Activated CD4-positive, alpha-beta T cell treated with anti-CD3 and anti-CD28 coated beads, Interleukin-2, amount 10 ng/mL, durations not matched to agents 7 days and 5 days (primary cell): ENCODE measurements around the gene PDGFRA. TPM values are rescaled to one million over a fixed set of nuclear protein-coding genes. Genes with fewer than 3 reads are reported as not detected.

Experiments
- CTCF ChIA-PET: fragments of 350-600 bp; sonication (Branson Sonifier 250); formaldehyde crosslinking; loops from one replicate; lab custom pipeline; 2021; ENCODE audit warnings: antibody characterized with exemption; lab: Charles Lee
- POLR2A ChIA-PET: fragments of 350-600 bp; sonication (Branson Sonifier 250); formaldehyde crosslinking; loops from one replicate; lab custom pipeline; 2021; ENCODE audit warnings: antibody characterized with exemption; lab: Charles Lee
- DNase-seq: peaks from one replicate; pipeline ENCODE4 v3.0.0-alpha.2; 2020
- H3K27ac Mint-ChIP-seq: one replicate; pipeline ENCODE4 v1.8.0; 2021; ENCODE audit warnings: mild to moderate bottlenecking, moderate library complexity, mixed read lengths
- H3K27me3 Mint-ChIP-seq: one replicate; pipeline ENCODE4 v1.8.0; 2021; ENCODE audit warnings: mixed read lengths
- H3K36me3 Mint-ChIP-seq: one replicate; pipeline ENCODE4 v1.8.0; 2021; ENCODE audit warnings: low read depth, mixed read lengths
- H3K4me1 Mint-ChIP-seq: one replicate; pipeline ENCODE4 v1.8.0; 2021; ENCODE audit warnings: mixed read lengths
- H3K4me3 Mint-ChIP-seq: one replicate; pipeline ENCODE4 v1.8.0; 2021; ENCODE audit warnings: mild to moderate bottlenecking, moderate library complexity, mixed read lengths
- H3K9me3 Mint-ChIP-seq: one replicate; pipeline ENCODE4 v1.8.0; 2021; ENCODE audit warnings: mixed read lengths
- total RNA-seq, 2 experiments: library from RNA; stranded (reverse); gene quantifications; one replicate each; pipeline ENCODE4 v1.2.3, GENCODE V29; 2021

The PDGFRA gene
- total RNA-seq, 2 experiments from 2014 or later: not detected

DNA sequence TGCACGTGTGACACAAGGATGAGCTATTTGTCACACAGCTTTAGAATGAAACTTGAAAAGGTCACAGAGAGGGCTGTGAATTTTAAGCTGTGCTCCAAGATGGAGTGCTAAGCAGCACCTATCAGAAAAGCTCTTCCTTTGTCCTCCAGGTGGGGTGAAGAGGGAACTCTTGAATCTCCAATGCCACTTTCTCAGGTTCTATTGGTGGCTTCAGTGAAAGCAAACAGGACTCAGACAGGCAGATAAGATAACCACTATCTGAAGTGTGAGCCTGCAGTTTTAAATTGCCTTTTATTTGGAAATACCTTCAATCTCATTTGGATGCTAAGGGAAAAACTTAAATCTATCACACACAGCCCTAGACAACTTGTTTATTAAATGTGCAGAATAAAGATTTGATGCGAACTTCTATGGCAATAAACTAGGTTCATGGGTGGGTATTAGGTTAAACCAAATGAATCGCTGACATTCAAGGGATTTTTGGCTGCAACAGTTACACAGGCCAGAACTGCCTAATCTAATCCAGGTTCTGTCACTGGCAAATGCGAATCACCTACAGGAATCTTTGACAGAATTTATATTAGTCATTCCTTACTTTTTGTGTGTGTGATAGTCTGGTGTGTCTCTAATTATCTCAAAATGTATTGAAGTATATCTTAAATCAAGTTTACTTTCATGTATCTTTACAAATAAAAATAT lies 13.6 kb upstream of the PDGFRA start:
- DNase-seq: no peak
- POLR2A ChIA-PET: no interaction called here
- H3K4me3 Mint-ChIP-seq: no peak overlapping the region

DNA sequence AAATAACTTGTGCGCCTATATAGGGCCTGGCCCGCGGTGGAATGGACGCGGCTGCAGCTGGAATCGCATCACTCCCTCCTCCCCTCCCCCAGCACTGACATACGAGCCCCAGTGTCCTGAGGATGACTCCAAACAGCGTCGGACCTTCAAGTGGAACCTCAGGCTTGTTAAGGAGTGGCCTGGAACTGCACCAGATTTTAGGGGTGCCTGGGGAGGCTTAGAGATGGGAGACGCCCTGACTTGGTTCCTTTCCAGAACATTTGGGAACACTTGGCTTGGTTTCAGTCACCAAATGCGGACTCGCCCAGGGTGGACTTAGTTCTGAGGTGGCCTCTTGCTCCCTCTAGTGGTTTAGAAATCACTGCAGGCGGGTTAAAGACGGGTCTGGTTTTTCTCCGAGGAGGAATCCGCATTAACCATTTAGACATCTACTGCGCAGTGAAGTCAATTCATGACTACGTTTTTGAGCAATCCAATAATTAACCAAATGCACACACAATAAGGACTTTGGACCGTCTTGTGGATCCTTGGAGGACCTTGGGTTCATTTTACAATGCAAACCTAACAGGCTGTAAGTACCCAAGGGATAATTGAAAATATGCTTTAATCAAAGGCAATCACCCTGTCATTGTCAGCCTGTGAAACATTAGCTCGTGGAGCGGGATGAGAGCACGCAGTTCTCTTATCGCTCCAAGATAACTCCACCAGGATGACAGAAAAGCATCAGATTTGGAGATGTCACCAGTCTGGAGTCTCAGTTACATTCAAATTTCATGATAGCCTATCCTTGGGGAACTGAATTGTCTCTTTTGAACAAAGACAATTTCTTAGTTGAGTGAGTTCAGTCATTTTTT lies 11.2 kb upstream of the PDGFRA start:
- no peaks in the 10 kb centered on the region for H3K36me3 Mint-ChIP-seq
- DNase-seq: peak; percentile 65
- POLR2A ChIA-PET: no interaction called here
- peaks cover 28% of the 10 kb centered on the region for H3K27me3 Mint-ChIP-seq
- no peak overlapping the region for H3K27ac Mint-ChIP-seq
- CTCF ChIA-PET: interaction anchor here (0.8 to 2.3 kb wide), 4 partner anchors 15 to 309 kb away, joined by 3 to 7 read pairs (median 4); no protein-coding TSS in a partner anchor
- H3K4me3 Mint-ChIP-seq: no peak overlapping the region
- H3K9me3 Mint-ChIP-seq: no peaks in the 10 kb centered on the region
- H3K4me1 Mint-ChIP-seq: peaks cover 6% of the 10 kb centered on the region

More for the DNA sequence above, 13.6 kb upstream of the PDGFRA start:
- H3K27me3 Mint-ChIP-seq: peaks cover 18% of the 10 kb centered on the region
- peaks cover 6% of the 10 kb centered on the region for H3K4me1 Mint-ChIP-seq
- H3K27ac Mint-ChIP-seq: no peak overlapping the region
- no peaks in the 10 kb centered on the region for H3K36me3 Mint-ChIP-seq
- no peaks in the 10 kb centered on the region for H3K9me3 Mint-ChIP-seq
- CTCF ChIA-PET: interaction anchor here (0.6 to 0.7 kb wide), 3 partner anchors 601 to 1047 kb away, joined by 3 to 5 read pairs (median 3); no protein-coding TSS in a partner anchor

DNA sequence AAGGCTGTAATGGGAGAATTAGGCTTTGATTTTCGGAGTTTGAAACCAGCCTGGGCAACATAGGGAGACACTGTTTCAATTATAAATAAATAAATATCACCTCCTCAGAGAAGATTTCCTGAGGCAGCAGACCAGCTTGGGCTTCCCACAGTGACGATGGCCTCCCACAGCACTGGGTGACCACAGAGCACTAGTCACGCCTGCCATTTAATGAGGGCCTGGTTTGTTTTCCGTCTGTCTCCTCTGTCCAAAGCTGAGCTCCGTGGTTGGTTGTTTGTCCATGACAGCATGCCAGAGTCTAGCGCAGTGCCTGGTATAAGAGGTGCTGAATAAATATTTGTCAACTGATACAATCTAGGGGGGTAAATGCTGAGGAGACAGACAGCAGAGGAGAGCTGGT lies 10.4 kb upstream of the PDGFRA start:
- Mint-ChIP-seq H3K36me3 (no peaks in the 10 kb centered on the region), H3K27ac (no peak overlapping the region), H3K4me1 (peaks cover 6% of the 10 kb centered on the region), H3K9me3 (no peaks in the 10 kb centered on the region), H3K4me3 (no peak overlapping the region), H3K27me3 (peaks cover 33% of the 10 kb centered on the region)
- POLR2A ChIA-PET: no interaction called here
- DNase-seq: no peak
- CTCF ChIA-PET: interaction anchor here (2.3 kb wide), 1 partner anchor 14 kb away, joined by 7 read pairs; no protein-coding TSS in a partner anchor

DNA sequence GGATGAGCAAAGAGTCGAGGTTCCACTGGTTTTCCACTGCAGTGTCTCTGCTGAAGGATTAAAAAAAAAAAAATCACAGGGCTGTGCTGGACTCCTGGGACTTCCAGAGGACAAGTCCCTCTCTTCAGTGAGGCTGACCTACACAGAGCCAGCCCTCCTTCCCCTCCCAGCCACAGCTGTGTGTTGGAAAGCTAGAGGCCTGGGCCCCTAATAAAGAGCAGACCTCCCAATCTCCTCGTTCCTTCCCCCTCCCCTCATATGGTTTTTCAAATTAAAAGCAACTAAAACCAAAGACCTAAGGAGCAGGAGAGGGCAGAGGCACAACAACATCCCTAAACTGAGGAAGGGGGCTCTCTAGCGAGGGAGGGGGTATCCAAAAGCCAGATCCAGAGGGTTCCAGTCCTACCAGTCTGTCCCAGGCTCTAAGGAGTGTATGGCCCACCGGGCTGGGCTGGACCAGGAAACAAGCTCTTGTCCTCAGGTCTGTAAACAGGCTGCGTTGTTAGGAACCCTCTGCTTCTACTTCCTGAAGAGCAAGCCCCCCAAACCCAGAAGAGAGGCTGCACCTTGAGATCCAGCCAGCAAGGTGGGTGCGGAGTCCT lies 4.0 kb upstream of the PDGFRA start:
- Mint-ChIP-seq H3K9me3 (no peaks in the 10 kb centered on the region), H3K36me3 (peaks cover 3% of the 10 kb centered on the region), H3K27me3 (peaks cover 81% of the 10 kb centered on the region), H3K27ac (no peak overlapping the region), H3K4me1 (peaks cover 25% of the 10 kb centered on the region), H3K4me3 (no peak overlapping the region)
- ChIA-PET CTCF (interaction anchor here (1.7 kb wide), 1 partner anchor 9 kb away, joined by 7 read pairs; no protein-coding TSS in a partner anchor), POLR2A (no interaction called here)
- DNase-seq: no peak

DNA sequence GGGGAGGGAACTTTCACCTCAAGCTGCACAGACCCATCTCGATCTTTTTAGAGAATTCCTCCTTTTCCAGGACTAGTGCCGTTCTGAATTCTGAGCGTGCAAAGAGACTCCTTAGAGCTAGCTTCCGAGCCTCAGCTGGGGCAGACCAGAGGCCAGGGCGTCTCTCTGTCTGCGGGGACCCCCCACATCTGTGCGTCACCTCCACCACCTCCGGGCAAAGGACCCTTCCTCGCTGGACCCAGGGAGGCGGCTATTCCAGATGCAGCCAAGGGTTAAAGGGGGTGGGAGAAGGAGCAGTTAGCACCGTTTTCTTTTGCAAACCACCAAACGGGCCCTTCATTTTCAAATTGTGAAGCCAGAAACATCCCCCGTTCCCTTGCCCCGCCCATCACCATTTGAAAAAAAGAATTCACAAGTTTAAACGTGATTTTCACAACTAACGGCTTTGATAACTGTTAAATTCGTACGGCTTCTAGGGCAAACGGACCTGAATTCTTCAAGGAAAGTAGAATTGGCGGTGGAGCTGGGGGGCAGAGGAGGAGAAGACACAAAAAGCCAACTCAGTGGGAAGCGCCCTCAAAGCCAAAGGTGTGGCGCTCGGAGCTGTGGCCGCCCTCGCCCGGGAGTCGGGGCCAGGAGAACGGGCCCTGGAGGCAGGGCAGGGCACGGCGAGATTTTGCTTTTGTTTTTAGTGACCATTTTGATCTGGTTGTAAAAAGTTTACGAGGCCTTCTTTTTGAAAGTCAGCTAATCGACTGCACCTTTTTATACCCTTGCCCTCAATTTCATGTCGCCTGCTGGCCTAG lies 3.3 kb upstream of the PDGFRA start:
- Mint-ChIP-seq H3K9me3 (no peaks in the 10 kb centered on the region), H3K27ac (no peak overlapping the region), H3K4me3 (peak overlapping the region; percentile 22), H3K4me1 (peaks cover 27% of the 10 kb centered on the region), H3K27me3 (peaks cover 86% of the 10 kb centered on the region), H3K36me3 (peaks cover 3% of the 10 kb centered on the region)
- ChIA-PET POLR2A (no interaction called here), CTCF (interaction anchor here (1.7 to 3.2 kb wide), 2 partner anchors 9 to 296 kb away, joined by 7 to 9 read pairs; no protein-coding TSS in a partner anchor)
- no peak for DNase-seq

DNA sequence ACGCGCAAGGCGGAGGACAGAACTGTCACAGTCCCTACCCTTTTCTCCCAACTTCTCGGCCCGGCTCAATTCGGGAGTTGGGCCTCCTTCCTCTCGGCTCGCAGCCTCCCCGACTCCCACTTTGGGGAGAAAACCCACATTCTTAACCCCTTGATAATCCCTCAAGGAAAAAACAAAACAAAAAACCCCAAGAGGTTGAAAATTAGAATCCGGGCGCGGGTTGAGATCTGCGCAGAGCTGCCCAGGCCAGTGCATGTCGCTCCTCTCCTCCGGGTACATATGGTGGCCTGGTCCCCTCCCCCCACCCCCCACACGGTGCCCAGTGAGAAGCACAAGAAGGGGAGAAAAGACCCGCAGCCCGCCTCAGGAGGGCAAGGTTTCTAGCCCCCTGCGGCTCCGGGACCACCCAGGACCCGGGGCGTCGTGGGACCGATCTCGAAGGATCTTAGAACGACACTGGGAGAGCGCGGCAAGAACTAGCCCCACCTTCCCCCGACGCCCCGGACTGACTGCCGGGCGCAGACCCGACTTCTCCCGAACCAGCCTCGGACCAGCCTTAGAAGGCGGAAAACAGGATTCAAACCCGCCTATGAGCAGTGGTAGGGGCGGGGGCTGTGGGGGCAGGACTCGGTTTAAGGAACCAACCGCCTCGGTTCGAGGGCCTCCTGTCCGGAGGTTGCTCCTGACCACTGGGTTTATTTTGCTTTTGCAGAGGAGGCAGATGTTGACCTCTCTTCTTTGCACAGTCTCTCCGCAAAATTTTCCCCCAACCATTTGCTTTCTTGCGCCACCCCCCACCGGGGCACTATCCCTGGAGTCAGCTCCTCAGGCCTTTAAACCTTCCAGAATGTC lies 2.5 kb upstream of the PDGFRA start:
- Mint-ChIP-seq H3K27ac (peak overlapping the region; percentile 69), H3K36me3 (peaks cover 3% of the 10 kb centered on the region), H3K4me3 (peak overlapping the region; percentile 22), H3K27me3 (peaks cover 92% of the 10 kb centered on the region), H3K9me3 (no peaks in the 10 kb centered on the region), H3K4me1 (peaks cover 27% of the 10 kb centered on the region)
- ChIA-PET POLR2A (no interaction called here), CTCF (interaction anchor here (1.0 to 3.2 kb wide), 3 partner anchors 8 to 297 kb away, joined by 3 to 9 read pairs (median 7); no protein-coding TSS in a partner anchor)
- DNase-seq: no peak

DNA sequence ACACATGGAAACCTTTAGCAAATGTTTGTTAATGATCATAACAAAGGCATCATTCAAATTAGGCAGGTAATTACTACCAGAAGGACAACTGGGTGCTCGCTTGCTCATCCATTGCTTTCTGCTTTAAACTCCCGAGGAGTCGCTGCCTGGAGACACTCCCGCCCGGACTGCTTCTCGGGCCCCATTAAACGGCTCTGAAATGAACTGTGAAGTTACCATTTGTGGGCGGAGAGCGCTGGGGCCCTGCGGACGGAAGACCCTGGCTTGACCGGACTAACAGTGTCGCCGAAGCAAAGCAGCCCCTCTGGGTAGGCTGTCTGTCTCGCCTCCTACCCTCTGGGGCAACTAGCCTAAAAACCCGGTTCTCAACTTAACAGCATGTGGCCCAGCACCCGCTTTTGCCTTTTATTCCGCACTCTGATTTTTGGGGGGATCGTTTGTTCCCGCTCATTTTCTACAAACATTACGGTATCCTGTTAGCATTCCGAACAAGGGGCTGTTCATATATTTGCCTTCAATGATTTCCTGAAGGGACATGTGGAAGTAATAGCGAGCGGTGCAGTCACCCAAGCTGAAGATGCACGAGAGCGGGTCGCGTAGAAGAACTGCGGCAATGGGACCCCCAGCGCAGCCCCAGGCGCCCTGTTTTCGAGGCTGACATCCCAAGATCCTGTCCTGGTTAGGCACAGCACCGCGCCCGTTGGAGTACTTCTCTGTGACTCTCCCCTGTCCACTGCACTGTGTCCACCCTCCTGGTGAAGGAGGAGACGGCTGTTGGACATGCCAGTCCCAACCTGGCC lies 1.6 kb upstream of the PDGFRA start:
- peak overlapping the region; percentile 69 for H3K27ac Mint-ChIP-seq
- H3K27me3 Mint-ChIP-seq: peaks cover 92% of the 10 kb centered on the region
- DNase-seq: no peak
- peaks cover 3% of the 10 kb centered on the region for H3K36me3 Mint-ChIP-seq
- H3K4me3 Mint-ChIP-seq: no peak overlapping the region
- ChIA-PET POLR2A (no interaction called here), CTCF (interaction anchor here (1.0 to 3.2 kb wide), 2 partner anchors 121 to 298 kb away, joined by 3 to 9 read pairs; no protein-coding TSS in a partner anchor)
- H3K4me1 Mint-ChIP-seq: peaks cover 31% of the 10 kb centered on the region
- H3K9me3 Mint-ChIP-seq: no peaks in the 10 kb centered on the region

DNA sequence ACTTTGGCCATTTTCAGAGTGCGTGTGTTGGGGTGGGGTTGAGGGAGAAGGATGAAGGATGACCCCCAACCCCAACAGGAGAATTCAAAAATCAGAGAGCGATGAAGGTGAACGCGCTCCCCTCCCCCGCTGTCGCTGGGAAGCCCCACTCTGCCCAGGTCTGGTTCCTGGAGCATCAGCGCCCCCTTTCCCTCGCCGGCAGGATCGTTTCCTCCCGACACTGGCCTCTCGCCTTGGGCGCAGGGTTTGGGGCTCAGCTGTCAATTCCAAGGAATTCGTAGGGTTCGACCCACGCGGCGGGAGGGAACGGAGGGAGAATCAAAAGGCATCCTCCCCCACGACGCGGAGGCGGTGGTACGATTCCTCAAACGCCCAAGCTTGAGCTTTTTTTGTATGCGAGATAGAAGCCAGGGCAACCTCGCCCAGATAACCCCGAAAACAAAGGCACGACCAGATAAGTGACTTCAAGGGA lies 1.0 kb upstream of the PDGFRA start:
- peaks cover 90% of the 10 kb centered on the region for H3K27me3 Mint-ChIP-seq
- H3K27ac Mint-ChIP-seq: no peak overlapping the region
- POLR2A ChIA-PET: no interaction called here
- no peaks in the 10 kb centered on the region for H3K9me3 Mint-ChIP-seq
- CTCF ChIA-PET: interaction anchor here (3.2 kb wide), 1 partner anchor 298 kb away, joined by 9 read pairs; no protein-coding TSS in a partner anchor
- DNase-seq: no peak
- peaks cover 31% of the 10 kb centered on the region for H3K4me1 Mint-ChIP-seq
- peaks cover 3% of the 10 kb centered on the region for H3K36me3 Mint-ChIP-seq
- H3K4me3 Mint-ChIP-seq: no peak overlapping the region

DNA sequence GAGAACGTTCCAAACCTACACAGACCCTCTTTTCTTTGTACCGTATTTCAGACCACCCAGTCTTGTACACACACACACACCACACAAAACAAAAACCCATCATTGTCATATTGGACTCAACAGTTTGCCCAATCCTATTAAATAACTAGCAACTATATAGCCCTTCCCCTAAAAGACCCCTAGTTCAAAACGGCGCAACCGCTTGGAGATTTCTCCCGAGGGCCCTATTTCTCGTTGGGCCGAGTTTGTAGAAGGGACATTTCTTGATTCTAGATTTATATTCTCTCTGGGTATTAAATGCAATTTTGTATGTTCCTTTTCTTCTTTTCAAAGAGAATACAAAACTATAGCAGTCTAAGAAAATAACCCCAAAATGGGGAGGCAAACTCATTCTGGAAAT lies 547 bp upstream of the PDGFRA start:
- H3K36me3 Mint-ChIP-seq: peaks cover 3% of the 10 kb centered on the region
- no peaks in the 10 kb centered on the region for H3K9me3 Mint-ChIP-seq
- peaks cover 90% of the 10 kb centered on the region for H3K27me3 Mint-ChIP-seq
- DNase-seq: no peak
- ChIA-PET POLR2A (no interaction called here), CTCF (interaction anchor here (3.2 kb wide), 1 partner anchor 299 kb away, joined by 9 read pairs; no protein-coding TSS in a partner anchor)
- H3K4me1 Mint-ChIP-seq: peaks cover 32% of the 10 kb centered on the region
- H3K4me3 Mint-ChIP-seq: no peak overlapping the region
- no peak overlapping the region for H3K27ac Mint-ChIP-seq

DNA sequence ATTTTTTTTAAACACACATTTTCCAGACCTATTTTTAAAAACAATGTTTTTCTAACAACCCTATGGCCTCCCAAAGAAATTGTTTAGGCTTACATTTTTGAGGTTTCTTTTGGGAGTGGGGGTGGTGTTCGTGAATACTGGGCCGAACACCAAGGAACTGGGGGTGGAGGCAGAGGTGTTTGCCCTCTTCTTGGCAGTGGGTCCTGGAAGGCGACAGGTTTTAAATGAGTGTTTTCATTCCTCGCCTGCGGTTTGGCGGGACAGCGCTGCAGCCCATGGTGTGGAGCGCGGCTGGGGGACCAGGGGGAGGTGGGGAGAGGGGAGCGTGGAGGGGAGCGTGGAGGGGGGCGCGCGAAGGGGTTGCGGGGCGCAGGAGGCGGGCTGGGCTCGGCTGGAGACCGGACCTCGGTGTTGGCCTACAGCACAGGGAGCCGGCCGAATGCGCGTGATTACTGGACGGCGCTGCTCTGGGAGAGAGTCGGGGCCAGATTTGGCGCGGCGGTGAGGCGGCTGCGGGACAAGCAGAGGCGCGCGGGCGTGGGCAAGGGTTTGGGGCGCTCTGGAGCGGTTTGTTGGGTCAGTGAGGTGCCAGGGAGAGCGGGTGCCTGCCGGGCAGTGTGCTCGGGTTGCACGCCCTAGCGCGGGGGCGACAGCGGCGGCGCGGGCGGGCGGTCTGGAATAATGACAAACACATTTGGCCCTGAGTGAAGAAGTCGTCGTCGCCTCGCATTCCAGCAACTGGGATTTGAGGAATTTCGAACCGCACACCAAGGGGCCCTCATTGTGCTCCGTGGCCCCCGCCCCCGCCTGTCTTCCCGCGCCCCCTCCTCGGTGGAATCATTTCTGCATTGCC lies 764 bp downstream of the PDGFRA start:
- POLR2A ChIA-PET: no interaction called here
- CTCF ChIA-PET: no interaction called here
- Mint-ChIP-seq H3K36me3 (peaks cover 3% of the 10 kb centered on the region), H3K27ac (no peak overlapping the region), H3K4me3 (no peak overlapping the region), H3K27me3 (peaks cover 90% of the 10 kb centered on the region), H3K9me3 (no peaks in the 10 kb centered on the region), H3K4me1 (peaks cover 40% of the 10 kb centered on the region)
- DNase-seq: no peak
